Ascending aorta (tissue), 2 donors: ENCODE data around the gene VASN. TPM values are rescaled to one million over a fixed set of nuclear protein-coding genes. Genes with fewer than 3 reads are reported as not detected.

Experiments used
- DNase-seq, 2 donors: peaks; one replicate each; pipeline ENCODE4 v3.0.0-alpha.2; 2019; ENCODE audit warnings: low spot score in 2 of 2
- H3K27ac ChIP-seq, 2 donors: fragments of 200-600 bp; sonication (generic); one replicate each; pipeline ENCODE4 v1.5.1; 2016 to 2017; ENCODE audit warnings: mild to moderate bottlenecking in 1 of 2
- H3K27me3 ChIP-seq: fragments of 200-600 bp; sonication (generic); one replicate; pipeline ENCODE4 v1.5.1; 2017
- H3K36me3 ChIP-seq, 2 donors: fragments of 200-600 bp; sonication (generic); one replicate each; pipeline ENCODE4 v1.5.1; 2016
- H3K4me1 ChIP-seq, 2 donors: fragments of 200-600 bp; sonication (generic); one replicate each; pipeline ENCODE4 v1.5.1; 2016 to 2017; ENCODE audit warnings: mild to moderate bottlenecking in 1 of 2
- H3K4me3 ChIP-seq, 2 donors: fragments of 200-600 bp; sonication (generic); one replicate each; pipeline ENCODE4 v1.5.1; 2016 to 2017; ENCODE audit warnings: mild to moderate bottlenecking in 1 of 2
- H3K9me3 ChIP-seq, 2 donors: fragments of 200-600 bp; sonication (generic); one replicate each; pipeline ENCODE4 v1.5.1; 2016
- CTCF ChIP-seq, 3 experiments: fragments of 200-600 bp in 2 of 3; fragments of 450-650 bp in 1 of 3; sonication (generic) in 2 of 3; IDR thresholded peaks; one replicate each; pipeline ENCODE4 v1.5.1; 2016 to 2019; ENCODE audit warnings: antibody characterized with exemption in 3 of 3, mild to moderate bottlenecking in 1 of 3, moderate library complexity in 1 of 3
- intact Hi-C: fragments of 100-400 bp; cut with DNase I; formaldehyde crosslinking; loops from one replicate; pipeline ENCODE4 v1.15.1; 2023
- total RNA-seq: library from RNA; depleted of rRNA; stranded (reverse); fragments of >200 nt; gene quantifications from one replicate; pipeline ENCODE4 v1.1.0, GENCODE V29; 2016

VASN gene
- total RNA-seq, 1 donor from 2014 or later = 218 TPM

- intact Hi-C loops = loop anchor here (2.0 to 10.0 kb wide), 2 partner anchors 14 to 380 kb away; no protein-coding TSS in a partner anchor
- DNase-seq = no peak
- peak overlapping the region in 1 of 2 donors; percentile 46 for H3K4me3 ChIP-seq
- no peaks in the 10 kb centered on the region for H3K27me3 ChIP-seq
- H3K4me1 ChIP-seq = peaks cover 67 to 86% of the 10 kb centered on the region in 2 donors
- no peaks in the 10 kb centered on the region for H3K9me3 ChIP-seq
- no peaks in the 10 kb centered on the region for H3K36me3 ChIP-seq
- TF ChIP-seq CTCF (IDR thresholded peaks at IDR 0.05) = no peak
- peak overlapping the region; percentile 93 to 94 for H3K27ac ChIP-seq
Measured at GRCh38 chr16:4324492-4325252, 47.0 kb upstream of the VASN start.

GRCh38 chr16:4325253-4325758 lies 46.3 kb upstream of the VASN start:
- no peaks in the 10 kb centered on the region for H3K27me3 ChIP-seq
- TF ChIP-seq CTCF (IDR thresholded peaks at IDR 0.05) = no peak
- peaks cover 65 to 85% of the 10 kb centered on the region in 2 donors for H3K4me1 ChIP-seq
- intact Hi-C loops = loop anchor here (2.0 to 10.0 kb wide), 2 partner anchors 15 to 381 kb away; no protein-coding TSS in a partner anchor
- no peaks in the 10 kb centered on the region for H3K36me3 ChIP-seq
- no peaks in the 10 kb centered on the region for H3K9me3 ChIP-seq
- H3K27ac ChIP-seq = peak overlapping the region; percentile 93 to 94
- H3K4me3 ChIP-seq = peak overlapping the region in 1 of 2 donors; percentile 46
- DNase-seq = no peak

- Histone ChIP-seq H3K4me3 (peak overlapping the region; percentile 53 to 61), H3K27ac (peak overlapping the region; percentile 93 to 94), H3K9me3 (no peaks in the 10 kb centered on the region), H3K27me3 (no peaks in the 10 kb centered on the region), H3K4me1 (peaks cover 50 to 66% of the 10 kb centered on the region in 2 donors), H3K36me3 (peaks cover 3 to 8% of the 10 kb centered on the region in 2 donors)
- TF ChIP-seq CTCF (IDR thresholded peaks at IDR 0.05) = no peak
- no peak for DNase-seq
- intact Hi-C loops = loop anchor here (10.0 kb wide), 1 partner anchor 383 kb away; no protein-coding TSS in a partner anchor
Measured at GRCh38 chr16:4327386-4328045, 44.1 kb upstream of the VASN start.

- Histone ChIP-seq H3K9me3 (no peaks in the 10 kb centered on the region), H3K27ac (peak overlapping the region; percentile 93 to 94), H3K4me3 (peak overlapping the region; percentile 53 to 61), H3K27me3 (no peaks in the 10 kb centered on the region), H3K36me3 (peaks cover 10 to 11% of the 10 kb centered on the region in 2 donors), H3K4me1 (peaks cover 49 to 59% of the 10 kb centered on the region in 2 donors)
- TF ChIP-seq CTCF (IDR thresholded peaks at IDR 0.05) = peak; percentile 62 to 76 (median 64)
- peak in 1 of 2 donors; percentile 86 for DNase-seq
- intact Hi-C loops = loop anchor here (10.0 kb wide), 1 partner anchor 383 kb away; no protein-coding TSS in a partner anchor
Measured at GRCh38 chr16:4328046-4328781, 43.4 kb upstream of the VASN start.
